Left ventricle myocardium inferior (tissue), 1 donor: ENCODE data around the gene CEP350. TPM values are rescaled to one million over a fixed set of nuclear protein-coding genes. Genes with fewer than 3 reads are reported as not detected.

Source experiments
- DNase-seq: peaks from one replicate; pipeline ENCODE4 v3.0.0-alpha.2; 2020
- H3K27ac ChIP-seq: fragments of 200-600 bp; replicated peaks from 2 replicates; pipeline ENCODE4 v1.8.0; 2021
- H3K27me3 ChIP-seq: fragments of 200-600 bp; 2 replicates; pipeline ENCODE4 v1.8.0; 2021; ENCODE audit warnings: low read depth
- H3K36me3 ChIP-seq: fragments of 200-600 bp; 2 replicates; pipeline ENCODE4 v1.8.0; 2021
- H3K4me1 ChIP-seq: fragments of 200-600 bp; 2 replicates; pipeline ENCODE4 v1.8.0; 2021
- H3K4me3 ChIP-seq: fragments of 200-600 bp; 2 replicates; pipeline ENCODE4 v1.8.0; 2021; ENCODE audit warnings: mild to moderate bottlenecking, moderate library complexity
- H3K9me3 ChIP-seq: fragments of 200-600 bp; replicated peaks from 2 replicates; pipeline ENCODE4 v1.8.0; 2021
- intact Hi-C: fragments of 100-400 bp; cut with micrococcal nuclease; formaldehyde crosslinking; loops from one replicate; pipeline ENCODE4 v1.11.0; 2022
- total RNA-seq: library from RNA; stranded (reverse); fragmentation: NEBNext Ultra II Directional; extraction: Animal tissue kit (Norgen Biotek cat#: 25700); gene quantifications from one replicate; pipeline ENCODE4 v1.2.1, GENCODE V29; 2021
- TF ChIP-seq, protein P1 (sequence below): fragments of 200-600 bp; IDR thresholded peaks from 2 replicates; pipeline ENCODE4 v1.8.0; 2021; ENCODE audit warnings: antibody characterized with exemption, mild to moderate bottlenecking, borderline replicate concordance
- donor health status: DM: no; HTN: yes; CAD: no; lungs with severe emphysema.

Gene CEP350
- total RNA-seq, 1 donor from 2014 or later: 34.7 TPM

DNA sequence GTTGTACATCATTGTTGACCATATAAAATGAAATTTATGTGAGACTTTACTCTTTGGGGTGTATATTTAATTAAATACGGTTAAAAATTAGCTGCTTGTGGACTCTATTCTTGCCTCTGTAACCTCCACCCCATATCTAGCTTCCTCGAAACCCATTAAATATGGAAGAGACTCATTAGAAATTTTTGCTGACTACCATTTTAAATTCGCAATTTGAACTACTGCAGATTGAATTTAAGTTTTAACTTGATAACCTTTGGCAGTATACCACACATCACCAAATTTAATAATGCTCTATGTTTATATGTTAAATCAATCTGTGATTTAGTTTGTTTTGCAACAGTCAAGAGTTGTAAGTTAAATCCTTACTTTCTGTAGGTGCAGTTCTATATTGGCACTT, 111.5 kb downstream of the CEP350 start:
- DNase-seq: no peak
- no peaks in the 10 kb centered on the region for H3K4me1 ChIP-seq
- H3K4me3 ChIP-seq: no peak overlapping the region
- H3K27ac ChIP-seq: no peak overlapping the region
- peaks cover 97% of the 10 kb centered on the region for H3K36me3 ChIP-seq
- H3K9me3 ChIP-seq: no peaks in the 10 kb centered on the region
- TF ChIP-seq, protein P1, sequence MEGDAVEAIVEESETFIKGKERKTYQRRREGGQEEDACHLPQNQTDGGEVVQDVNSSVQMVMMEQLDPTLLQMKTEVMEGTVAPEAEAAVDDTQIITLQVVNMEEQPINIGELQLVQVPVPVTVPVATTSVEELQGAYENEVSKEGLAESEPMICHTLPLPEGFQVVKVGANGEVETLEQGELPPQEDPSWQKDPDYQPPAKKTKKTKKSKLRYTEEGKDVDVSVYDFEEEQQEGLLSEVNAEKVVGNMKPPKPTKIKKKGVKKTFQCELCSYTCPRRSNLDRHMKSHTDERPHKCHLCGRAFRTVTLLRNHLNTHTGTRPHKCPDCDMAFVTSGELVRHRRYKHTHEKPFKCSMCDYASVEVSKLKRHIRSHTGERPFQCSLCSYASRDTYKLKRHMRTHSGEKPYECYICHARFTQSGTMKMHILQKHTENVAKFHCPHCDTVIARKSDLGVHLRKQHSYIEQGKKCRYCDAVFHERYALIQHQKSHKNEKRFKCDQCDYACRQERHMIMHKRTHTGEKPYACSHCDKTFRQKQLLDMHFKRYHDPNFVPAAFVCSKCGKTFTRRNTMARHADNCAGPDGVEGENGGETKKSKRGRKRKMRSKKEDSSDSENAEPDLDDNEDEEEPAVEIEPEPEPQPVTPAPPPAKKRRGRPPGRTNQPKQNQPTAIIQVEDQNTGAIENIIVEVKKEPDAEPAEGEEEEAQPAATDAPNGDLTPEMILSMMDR: no peak
- no peaks in the 10 kb centered on the region for H3K27me3 ChIP-seq
- intact Hi-C loops: no loop called here

- H3K27me3 ChIP-seq: no peaks in the 10 kb centered on the region
- intact Hi-C loops: loop anchor here (10.0 kb wide), 1 partner anchor 45 kb away; no protein-coding TSS in a partner anchor
- DNase-seq: no peak
- H3K4me1 ChIP-seq: no peaks in the 10 kb centered on the region
- no peaks in the 10 kb centered on the region for H3K9me3 ChIP-seq
- TF ChIP-seq, protein P1: no peak
- peaks cover 93% of the 10 kb centered on the region for H3K36me3 ChIP-seq
- no peak overlapping the region for H3K4me3 ChIP-seq
- H3K27ac ChIP-seq: no peak overlapping the region
Measured at GRCh38 chr1:180070286-180070685, 115.7 kb downstream of the CEP350 start.

- Histone ChIP-seq H3K27me3 (no peaks in the 10 kb centered on the region), H3K27ac (no peak overlapping the region), H3K4me3 (no peak overlapping the region), H3K36me3 (peaks cover 93% of the 10 kb centered on the region), H3K9me3 (no peaks in the 10 kb centered on the region), H3K4me1 (no peaks in the 10 kb centered on the region)
- TF ChIP-seq, protein P1: no peak
- intact Hi-C loops: loop anchor here (10.0 kb wide), 1 partner anchor 47 kb away; no protein-coding TSS in a partner anchor
- no peak for DNase-seq
Measured at GRCh38 chr1:180071759-180072158, 117.1 kb downstream of the CEP350 start.

- no peak overlapping the region for H3K27ac ChIP-seq
- intact Hi-C loops: no loop called here
- peaks cover 91% of the 10 kb centered on the region for H3K36me3 ChIP-seq
- no peak overlapping the region for H3K4me3 ChIP-seq
- DNase-seq: no peak
- H3K4me1 ChIP-seq: no peaks in the 10 kb centered on the region
- no peaks in the 10 kb centered on the region for H3K27me3 ChIP-seq
- no peaks in the 10 kb centered on the region for H3K9me3 ChIP-seq
- TF ChIP-seq, protein P1: no peak
Measured at GRCh38 chr1:180080439-180080838, 125.8 kb downstream of the CEP350 start.

DNA sequence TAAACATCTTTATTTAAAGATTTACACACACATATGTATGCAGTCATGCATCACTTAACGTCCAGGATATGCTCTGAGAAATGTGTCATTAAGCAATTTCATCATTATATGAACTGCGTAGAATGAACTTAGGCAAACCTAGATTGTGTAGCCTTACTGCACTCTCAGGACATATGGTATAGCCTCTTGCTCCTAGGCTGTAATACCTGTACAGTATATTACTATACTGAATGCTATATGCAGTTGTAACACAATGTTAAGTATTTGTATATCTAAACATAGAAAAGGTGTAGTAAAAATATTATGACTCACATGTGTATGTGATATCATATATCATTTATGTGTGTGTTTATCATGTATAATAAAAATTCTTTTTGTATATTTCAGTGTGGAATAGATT, 126.9 kb downstream of the CEP350 start:
- Histone ChIP-seq H3K9me3 (no peaks in the 10 kb centered on the region), H3K27me3 (no peaks in the 10 kb centered on the region), H3K36me3 (peaks cover 88% of the 10 kb centered on the region), H3K27ac (no peak overlapping the region), H3K4me1 (no peaks in the 10 kb centered on the region), H3K4me3 (no peak overlapping the region)
- TF ChIP-seq, protein P1: no peak
- no peak for DNase-seq
- intact Hi-C loops: no loop called here
